GM19397 (cell line): ENCODE results near the gene ZBTB17.
"Not testable (repeated sequence)": the region's sequence is repeated elsewhere in the genome, so short reads cannot be mapped to it uniquely, and the experiment has no call there.

ENCODE experiments used
- ATAC-seq: cut with Tn5 transposase; IDR thresholded peaks from one replicate; pipeline ENCODE4 v1.9.1; 2021; ENCODE audit warnings: mild to moderate bottlenecking, moderate library complexity; ENCODE audit not compliant: unreplicated experiment

The ZBTB17 gene

DNA sequence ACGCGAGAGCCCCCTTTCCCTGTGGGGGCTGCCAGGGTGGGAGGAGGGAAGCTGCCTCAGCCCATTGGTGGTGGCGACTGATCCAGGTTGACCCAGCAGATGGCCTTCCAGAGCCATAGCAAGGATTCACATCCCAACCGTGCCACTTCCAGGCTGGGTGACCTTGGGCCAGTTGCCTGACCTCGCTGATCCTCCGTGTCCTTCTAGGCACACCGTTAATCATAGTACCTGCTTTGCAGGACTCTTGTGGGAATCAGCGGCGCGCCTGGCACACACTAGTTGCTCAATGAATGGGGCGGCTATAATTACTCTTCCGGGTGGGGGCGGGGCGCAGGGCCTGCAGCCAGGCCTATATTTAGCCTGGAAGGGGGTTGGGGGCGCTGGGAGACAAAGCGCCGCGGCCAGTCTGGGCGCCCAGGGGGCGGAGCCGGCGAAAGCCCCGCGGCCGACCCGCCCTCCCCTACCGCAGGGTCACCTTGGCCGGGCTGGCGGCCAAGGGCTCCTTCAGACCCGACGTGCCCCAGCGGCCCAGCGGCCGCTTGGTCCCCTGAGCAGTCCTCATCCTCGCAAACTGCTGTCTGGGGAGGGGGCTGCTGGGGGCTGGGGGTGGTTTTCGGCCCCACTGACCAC, 36.8 kb upstream of the ZBTB17 start:
- no peak for ATAC-seq

- ATAC-seq = no peak
Measured at GRCh38 chr1:16011936-16012589, 36.2 kb upstream of the ZBTB17 start.

DNA sequence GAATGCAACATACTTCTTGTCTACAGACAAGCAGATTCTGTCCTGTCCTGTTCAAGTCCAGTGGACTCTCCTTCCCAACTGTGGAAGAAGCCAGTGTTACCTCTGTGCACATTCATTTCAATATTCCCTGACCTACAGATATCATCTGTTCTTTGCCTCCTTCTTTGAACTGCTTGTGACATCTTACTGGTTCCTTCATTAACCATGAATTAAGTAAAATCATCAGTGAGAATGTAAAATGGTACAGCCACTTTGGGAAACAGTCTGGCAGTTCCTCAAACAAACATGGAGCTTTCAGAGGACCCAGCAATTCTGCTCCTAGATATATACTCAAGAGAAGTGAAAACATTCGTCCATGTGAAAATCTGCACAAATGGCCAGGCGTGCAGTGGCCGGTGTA, 34.9 kb upstream of the ZBTB17 start:
- ATAC-seq = no peak

DNA sequence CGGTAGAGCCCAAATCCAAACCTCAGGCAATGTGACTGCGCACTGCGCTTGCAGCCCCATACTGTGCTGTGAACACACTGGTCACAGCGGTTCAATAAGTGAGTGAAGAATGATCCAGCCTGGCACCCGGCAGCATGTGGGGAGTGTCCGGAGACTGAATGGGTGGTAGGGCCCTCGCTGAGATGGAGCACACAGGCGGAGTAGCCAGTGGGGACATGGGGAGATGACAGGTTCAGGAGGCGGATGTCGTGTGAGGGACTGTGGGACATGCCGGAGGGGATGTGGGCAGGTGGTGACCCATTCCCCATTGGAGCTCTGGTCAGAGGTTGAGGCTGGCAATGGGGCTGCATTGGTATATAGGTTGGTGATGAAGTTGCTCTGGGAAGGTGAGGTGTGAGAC, 33.8 kb upstream of the ZBTB17 start:
- no peak for ATAC-seq

DNA sequence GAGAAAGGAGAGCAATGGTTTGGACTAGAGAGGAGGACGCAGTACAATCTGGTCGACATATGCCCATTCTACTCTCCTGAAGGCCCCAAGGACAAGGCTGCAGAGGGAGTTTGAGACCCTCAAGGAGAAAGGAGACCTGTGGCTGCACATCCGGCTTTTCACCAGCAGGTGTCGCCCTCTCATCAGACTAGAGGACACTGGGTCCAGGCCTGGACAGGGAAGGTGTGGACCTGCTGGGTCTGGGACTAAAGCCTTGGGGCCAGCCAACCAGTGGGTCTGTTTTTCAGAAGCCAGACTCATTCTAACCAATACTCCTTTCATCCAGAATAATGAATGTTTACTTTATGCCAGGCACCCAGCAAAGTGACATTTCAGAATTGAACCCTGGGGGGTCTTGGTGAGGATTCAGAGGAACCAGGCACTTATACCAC, 33.1 kb upstream of the ZBTB17 start:
- ATAC-seq = no peak

DNA sequence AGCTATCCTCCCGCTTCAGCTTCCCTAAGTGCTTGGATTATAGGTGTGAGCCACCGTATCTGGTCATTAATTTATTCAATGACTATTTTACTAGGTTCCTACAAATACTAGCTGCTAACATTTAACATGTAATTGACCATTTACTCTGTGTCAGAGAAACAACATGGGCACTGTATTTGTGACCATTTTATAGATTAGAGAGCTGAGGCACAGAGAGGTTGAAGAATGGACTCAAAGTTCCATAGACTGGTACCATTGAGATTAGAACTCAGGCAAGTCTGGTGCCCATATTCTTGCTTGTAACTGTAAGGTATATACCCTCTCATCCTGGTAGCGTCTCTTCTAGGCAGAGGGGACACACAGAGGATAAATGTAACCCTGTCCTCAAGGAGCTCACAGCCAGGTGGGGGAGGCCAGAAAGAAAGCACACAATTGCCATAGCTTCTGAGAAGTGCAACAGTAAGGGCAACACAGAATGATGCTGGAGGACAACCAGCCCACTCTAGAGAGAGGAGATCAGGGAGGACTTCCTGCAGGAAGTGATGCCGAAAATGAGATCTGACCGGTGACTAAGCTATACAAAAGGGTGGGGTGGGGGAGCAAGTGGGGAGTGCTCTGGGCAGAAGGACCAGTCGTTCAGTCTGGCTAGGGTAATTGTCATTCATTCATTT, 31.9 kb upstream of the ZBTB17 start:
- no peak for ATAC-seq

- no peak for ATAC-seq
Measured at GRCh38 chr1:16006552-16007485, 30.9 kb upstream of the ZBTB17 start.

GRCh38 chr1:16006010-16006409, 30.1 kb upstream of the ZBTB17 start:
- ATAC-seq = no peak

DNA sequence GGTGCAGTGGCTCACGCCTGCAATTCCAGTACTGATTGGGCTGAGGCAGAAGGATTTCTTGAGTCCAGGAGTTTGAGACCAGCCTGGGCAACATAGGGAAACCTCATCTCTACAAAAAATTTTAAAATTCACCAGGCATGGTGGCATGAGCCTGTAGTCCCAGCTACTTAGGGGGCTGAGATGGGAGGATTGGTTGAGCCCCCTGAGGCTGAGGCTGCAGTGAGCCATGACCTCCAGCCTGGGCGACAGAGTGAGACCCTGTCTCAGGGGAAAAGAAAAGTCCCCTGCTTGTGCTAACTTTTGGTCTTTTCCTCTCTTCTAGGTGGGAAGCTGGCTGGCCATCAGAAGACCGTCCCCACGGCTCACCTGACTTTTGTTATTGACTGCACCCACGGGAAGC, 29.7 kb upstream of the ZBTB17 start:
- ATAC-seq = no peak

DNA sequence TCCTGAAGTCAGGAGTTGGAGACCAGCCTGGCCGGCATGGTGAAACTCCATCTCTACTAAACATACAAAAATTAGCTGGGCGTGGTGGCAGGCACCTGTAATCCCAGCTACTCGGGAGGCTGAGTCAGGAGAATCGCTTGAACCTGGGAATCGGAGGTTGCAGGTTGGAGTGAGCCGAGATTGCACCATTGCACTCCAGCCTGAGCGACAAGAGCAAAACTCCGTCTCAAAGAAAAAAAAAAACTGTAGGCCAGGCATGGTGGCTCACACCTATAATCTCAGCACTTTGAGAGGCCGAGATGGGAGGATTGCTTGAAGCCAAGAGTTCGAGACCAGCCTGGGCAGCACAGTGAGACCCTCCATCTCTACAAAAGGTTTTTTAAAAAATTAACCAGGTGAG, 25.4 kb upstream of the ZBTB17 start:
- not testable (repeated sequence) for ATAC-seq

GRCh38 chr1:15998929-15999328, 23.0 kb upstream of the ZBTB17 start:
- ATAC-seq = no peak

- ATAC-seq = no peak
Measured at GRCh38 chr1:15997637-15998280, 21.9 kb upstream of the ZBTB17 start.

DNA sequence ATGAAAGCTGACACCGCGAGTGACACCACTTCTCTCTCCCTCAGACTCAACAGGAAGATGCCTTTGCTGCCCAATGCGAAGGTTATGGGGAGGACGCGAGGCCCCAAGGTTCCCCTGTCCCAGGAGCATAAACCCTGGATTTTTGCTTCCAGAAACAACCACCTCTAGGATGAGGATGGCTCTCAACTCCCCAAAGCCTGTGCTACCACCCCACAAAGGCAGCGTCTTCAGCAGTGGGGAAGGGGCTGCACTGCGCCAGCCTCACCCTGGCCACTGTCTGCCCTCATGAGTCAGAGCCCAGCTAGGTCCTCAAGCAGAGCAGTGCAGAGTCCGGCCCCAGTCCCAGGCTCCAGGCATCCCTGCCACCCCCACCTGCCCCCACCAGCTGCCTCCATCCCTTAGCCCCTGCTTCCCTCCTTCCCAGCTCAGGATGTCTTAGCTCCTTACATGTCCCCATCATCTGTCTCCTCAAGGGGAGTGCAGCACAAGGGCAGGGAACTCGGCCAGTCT, 21.2 kb upstream of the ZBTB17 start:
- ATAC-seq = no peak

- no peak for ATAC-seq
Measured at GRCh38 chr1:15994590-15995351, 18.9 kb upstream of the ZBTB17 start.

DNA sequence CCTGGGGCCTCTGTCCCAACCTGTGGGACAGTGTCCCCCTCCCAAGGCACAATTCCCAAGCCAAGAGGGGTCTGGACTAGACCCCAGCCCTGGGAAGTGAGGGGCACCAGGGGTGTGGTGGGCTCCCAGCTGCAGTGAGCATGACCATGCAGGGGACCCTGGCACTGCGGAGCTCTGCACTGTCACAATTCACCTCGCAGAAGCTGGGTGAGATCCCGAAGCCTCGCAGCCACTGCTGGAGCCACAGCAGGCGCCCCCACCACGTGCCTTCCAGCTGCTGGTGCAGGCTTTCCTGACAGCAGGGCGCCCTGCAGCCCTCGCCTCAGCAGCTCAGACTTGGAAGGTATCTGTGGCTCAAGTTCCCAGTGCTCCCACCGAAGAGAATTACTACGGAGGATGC, 18.2 kb upstream of the ZBTB17 start:
- no peak for ATAC-seq

DNA sequence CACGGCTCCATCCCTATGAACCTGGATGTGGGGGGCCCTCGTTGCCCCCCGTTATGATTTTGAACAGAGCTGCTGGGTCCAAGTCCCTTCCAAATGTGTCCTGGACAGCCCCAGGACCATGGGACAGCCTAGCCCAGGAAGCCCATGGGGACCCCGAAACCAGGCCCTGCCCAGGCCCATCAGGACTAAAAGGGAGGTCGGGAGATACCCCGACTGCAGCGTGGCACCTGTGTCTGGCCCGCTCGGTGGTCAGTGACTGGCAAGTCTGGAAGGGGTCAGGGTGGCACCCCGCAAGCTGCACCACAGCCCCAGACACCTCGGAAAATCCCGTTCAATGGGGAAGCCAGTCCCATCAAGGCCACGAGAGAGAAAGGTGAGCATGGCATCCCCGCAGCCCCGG, 17.8 kb upstream of the ZBTB17 start:
- no peak for ATAC-seq

GRCh38 chr1:15992582-15993500, 16.9 kb upstream of the ZBTB17 start:
- no peak for ATAC-seq

DNA sequence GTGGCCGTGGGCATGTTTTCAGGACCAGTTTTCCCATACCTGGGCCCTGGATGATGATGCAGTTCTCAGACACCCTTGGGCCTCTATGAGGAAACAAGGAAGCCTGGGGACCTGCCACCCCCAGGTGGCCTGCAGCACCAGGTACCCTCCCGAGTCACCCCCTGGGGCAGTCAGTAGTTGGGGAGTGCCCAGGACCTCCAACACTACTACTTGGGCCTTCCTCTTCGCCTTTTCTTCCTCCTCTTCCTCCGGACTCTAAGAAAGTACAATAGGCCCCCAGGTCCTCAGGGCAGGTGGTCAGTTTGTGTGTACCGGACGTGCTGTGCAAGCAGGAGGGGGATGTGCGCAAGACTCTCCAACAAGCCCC, 16.3 kb upstream of the ZBTB17 start:
- no peak for ATAC-seq
